Spleen (tissue), 7 donors: ENCODE measurements around the gene SNX10.

Source experiments
- POLR2A ChIP-seq, 3 donors: fragments of 450-650 bp; IDR thresholded peaks; one replicate each; pipeline ENCODE4 v1.5.1; 2017; ENCODE audit warnings: antibody characterized with exemption in 3 of 3, mild to moderate bottlenecking in 1 of 3
- POLR2AphosphoS5 ChIP-seq, 3 donors: sonication (generic); formaldehyde crosslinking; IDR thresholded peaks; one replicate each; pipeline ENCODE4 v1.5.1; 2017; ENCODE audit warnings: antibody characterized with exemption in 3 of 3
- TF ChIP-seq, protein P1 (sequence below), 11 experiments: fragments of 200-600 bp in 7 of 11; fragments of 450-650 bp in 4 of 11; sonication (generic) in 4 of 11; IDR thresholded peaks in 8 of 11; conservative IDR thresholded peaks in 3 of 11; 1 replicate in 7 of 11; 2 replicates in 4 of 11; pipeline versions ENCODE4 v1.4.0 to v1.8.0; 2016 to 2021; ENCODE audit warnings: antibody characterized with exemption in 11 of 11, inconsistent platforms in 4 of 11, mild to moderate bottlenecking in 1 of 11
- donor health status: DM: no; HTN: no; CAD: no; lungs with moderate emphysema.
- donor health status: DM: no; HTN: no; CAD: no.
- donor health status: DM: no; HTN: no; CAD: no.

DNA sequence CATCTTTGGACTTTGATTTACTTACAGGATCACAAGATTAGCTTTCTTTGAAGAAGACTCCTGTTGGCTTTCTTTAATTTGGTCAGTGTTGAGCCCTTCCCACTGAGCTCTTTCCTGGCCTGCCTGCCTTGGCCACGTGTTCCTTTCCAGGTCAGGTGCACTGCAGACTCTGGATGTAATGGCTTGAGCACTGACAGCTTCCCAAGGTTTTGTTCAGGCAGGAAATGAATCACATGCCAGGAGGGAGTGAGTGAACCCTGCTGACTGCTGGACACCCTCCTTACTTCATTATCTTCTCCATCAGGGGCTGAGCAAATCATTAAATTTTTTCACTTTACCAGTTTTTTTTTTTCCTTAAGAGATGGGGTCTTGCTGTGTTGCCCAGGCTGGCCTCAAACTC is 29.8 kb downstream of the SNX10 start:
- TF ChIP-seq, protein P1, sequence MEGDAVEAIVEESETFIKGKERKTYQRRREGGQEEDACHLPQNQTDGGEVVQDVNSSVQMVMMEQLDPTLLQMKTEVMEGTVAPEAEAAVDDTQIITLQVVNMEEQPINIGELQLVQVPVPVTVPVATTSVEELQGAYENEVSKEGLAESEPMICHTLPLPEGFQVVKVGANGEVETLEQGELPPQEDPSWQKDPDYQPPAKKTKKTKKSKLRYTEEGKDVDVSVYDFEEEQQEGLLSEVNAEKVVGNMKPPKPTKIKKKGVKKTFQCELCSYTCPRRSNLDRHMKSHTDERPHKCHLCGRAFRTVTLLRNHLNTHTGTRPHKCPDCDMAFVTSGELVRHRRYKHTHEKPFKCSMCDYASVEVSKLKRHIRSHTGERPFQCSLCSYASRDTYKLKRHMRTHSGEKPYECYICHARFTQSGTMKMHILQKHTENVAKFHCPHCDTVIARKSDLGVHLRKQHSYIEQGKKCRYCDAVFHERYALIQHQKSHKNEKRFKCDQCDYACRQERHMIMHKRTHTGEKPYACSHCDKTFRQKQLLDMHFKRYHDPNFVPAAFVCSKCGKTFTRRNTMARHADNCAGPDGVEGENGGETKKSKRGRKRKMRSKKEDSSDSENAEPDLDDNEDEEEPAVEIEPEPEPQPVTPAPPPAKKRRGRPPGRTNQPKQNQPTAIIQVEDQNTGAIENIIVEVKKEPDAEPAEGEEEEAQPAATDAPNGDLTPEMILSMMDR (IDR thresholded peaks at IDR 0.05 in 8 of 11, conservative IDR thresholded peaks at IDR 0.05 in 3 of 11): no peak
- no peak for TF ChIP-seq POLR2A (IDR thresholded peaks at IDR 0.05)
- TF ChIP-seq POLR2AphosphoS5 (IDR thresholded peaks at IDR 0.05): no peak
